IMR-90 (cell line): ENCODE data around the gene PIAS3. TPM values are rescaled to one million over a fixed set of nuclear protein-coding genes. Genes with fewer than 3 reads are reported as not detected.
"Not testable (repeated sequence)": the region's sequence is repeated elsewhere in the genome, so short reads cannot be mapped to it uniquely, and the experiment has no call there.

Experiments used
- ATAC-seq: fragments of 200-7000 bp; cut with Tn5 transposase; 2 replicates; pipeline ENCODE4 v1.9.1; 2020; ENCODE audit warnings: low read depth, mild to moderate bottlenecking, moderate library complexity
- BruUV-seq: library from RNA; stranded (reverse); fragments of 400-500 nt; replicated peaks from 2 replicates; lab custom pipeline; 2021; lab: Mats Ljungman, UMichigan
- CTCF ChIA-PET: fragments of 300-600 bp; formaldehyde crosslinking; extraction: SDS; loops from one replicate; lab custom pipeline; 2021; ENCODE audit warnings: antibody characterized with exemption; lab: Yijun Ruan, JAX
- POLR2A ChIA-PET: fragments of 300-600 bp; sonication (Branson Sonifier 250); formaldehyde crosslinking; loops from one replicate; lab custom pipeline; 2022; ENCODE audit warnings: antibody characterized with exemption; ENCODE audit not compliant: unreplicated experiment; lab: Charles Lee
- DNase-seq: peaks from one replicate; pipeline ENCODE4 v3.0.0; 2013
- H2AFZ ChIP-seq: replicated peaks from 2 replicates; pipeline ENCODE3; 2013; ENCODE audit warnings: low read length, mild to moderate bottlenecking; ENCODE audit not compliant: poor library complexity
- H2AK5ac ChIP-seq: 2 replicates; pipeline ENCODE4 v1.6.1; 2013; ENCODE audit warnings: low read depth, low read length, inconsistent platforms
- H2AK9ac ChIP-seq: replicated peaks from 2 replicates; pipeline ENCODE3; 2013; ENCODE audit warnings: mild to moderate bottlenecking, low read depth, low read length, moderate library complexity; ENCODE audit not compliant: poor library complexity
- H2BK120ac ChIP-seq: 2 replicates; pipeline ENCODE4 v1.6.1; 2013; ENCODE audit warnings: low read depth, low read length, inconsistent platforms
- H2BK15ac ChIP-seq: 3 replicates; pipeline ENCODE4 v1.6.1; 2013; ENCODE audit warnings: low read depth, low read length, inconsistent platforms
- H2BK20ac ChIP-seq: 2 replicates; pipeline ENCODE4 v1.6.1; 2013; ENCODE audit warnings: low read depth, mild to moderate bottlenecking, inconsistent platforms, low read length, moderate library complexity
- H2BK5ac ChIP-seq: 2 replicates; pipeline ENCODE4 v1.6.1; 2013; ENCODE audit warnings: mild to moderate bottlenecking, low read depth, low read length, inconsistent platforms; ENCODE audit not compliant: poor library complexity, severe bottlenecking
- H3K14ac ChIP-seq: replicated peaks from 2 replicates; pipeline ENCODE4 v1.6.1; 2013; ENCODE audit warnings: low read depth, low read length, inconsistent platforms
- H3K18ac ChIP-seq: 2 replicates; pipeline ENCODE4 v1.6.1; 2013; ENCODE audit warnings: low read depth, low read length, control low read depth
- H3K23ac ChIP-seq: 2 replicates; pipeline ENCODE4 v1.6.1; 2013; ENCODE audit warnings: low read depth, low read length, inconsistent platforms
- H3K27ac ChIP-seq: 2 replicates; pipeline ENCODE4 v1.5.1; 2013; ENCODE audit warnings: mild to moderate bottlenecking, control low read depth, low read length; ENCODE audit not compliant: insufficient read depth
- H3K27me3 ChIP-seq: 2 replicates; pipeline ENCODE4 v1.6.1; 2013; ENCODE audit warnings: low read length; ENCODE audit not compliant: control insufficient read depth, insufficient read depth
- H3K36me3 ChIP-seq: 2 replicates; pipeline ENCODE4 v1.6.1; 2013; ENCODE audit warnings: low read length, mixed read lengths; ENCODE audit not compliant: control insufficient read depth, insufficient read depth
- H3K4ac ChIP-seq: 2 replicates; pipeline ENCODE4 v1.6.1; 2013; ENCODE audit warnings: low read depth, low read length, inconsistent platforms
- H3K4me1 ChIP-seq: 2 replicates; pipeline ENCODE4 v1.6.1; 2013; ENCODE audit warnings: low read length, mixed read lengths; ENCODE audit not compliant: control insufficient read depth, insufficient read depth
- H3K4me2 ChIP-seq: 2 replicates; pipeline ENCODE4 v1.6.1; 2013; ENCODE audit warnings: low read depth, mild to moderate bottlenecking, control low read depth, low read length, moderate library complexity
- H3K4me3 ChIP-seq: 2 replicates; pipeline ENCODE4 v1.5.1; 2013; ENCODE audit warnings: low read depth, mild to moderate bottlenecking, control low read depth, low read length, moderate library complexity; ENCODE audit not compliant: insufficient read depth
- H3K56ac ChIP-seq: 2 replicates; pipeline ENCODE4 v1.6.1; 2013; ENCODE audit warnings: low read length, inconsistent platforms; ENCODE audit not compliant: insufficient read depth; ENCODE audit errors: extremely low read depth
- H3K79me1 ChIP-seq, 2 experiments: 2 replicates each; pipeline ENCODE4 v1.6.1; 2013; ENCODE audit warnings: low read length in 2 of 2, inconsistent platforms in 1 of 2, low read depth in 1 of 2
- H3K9ac ChIP-seq: 2 replicates; pipeline ENCODE4 v1.6.1; 2013; ENCODE audit warnings: low read depth, low read length, control low read depth
- H3K9me1 ChIP-seq: 2 replicates; pipeline ENCODE4 v1.6.1; 2013; ENCODE audit warnings: low read length, inconsistent platforms; ENCODE audit not compliant: insufficient read depth
- H3K9me3 ChIP-seq: 2 replicates; pipeline ENCODE4 v1.6.1; 2013; ENCODE audit warnings: low read length; ENCODE audit not compliant: control insufficient read depth, insufficient read depth
- H4K20me1 ChIP-seq: 2 replicates; pipeline ENCODE4 v1.6.1; 2013; ENCODE audit warnings: low read length, inconsistent platforms; ENCODE audit not compliant: insufficient read depth
- H4K5ac ChIP-seq: 2 replicates; pipeline ENCODE4 v1.6.1; 2013; ENCODE audit warnings: mild to moderate bottlenecking, low read depth, low read length, control low read depth
- H4K8ac ChIP-seq, 2 experiments: 2 replicates each; pipeline ENCODE4 v1.6.1; 2013; ENCODE audit warnings: low read depth in 2 of 2, low read length in 2 of 2, control low read depth in 1 of 2, inconsistent platforms in 1 of 2
- H4K91ac ChIP-seq: 2 replicates; pipeline ENCODE4 v1.6.1; 2013; ENCODE audit warnings: low read depth, low read length, inconsistent platforms; ENCODE audit not compliant: insufficient read depth
- WGBS, 2 experiments: methylation state at CpG; one replicate each; pipeline versions ENCODE4 v1.1.5 to v1.1.7; 2013; ENCODE audit warnings: missing lambda C conversion rate in 2 of 2; ENCODE audit not compliant: insufficient read length in 1 of 2; ENCODE audit errors: extremely low coverage in 2 of 2; 5-methylcytosine and 5-hydroxymethylcytosine counted together
- dilution Hi-C: fragments of 300-500 bp; cut with HindIII; formaldehyde crosslinking; loops from one replicate; pipeline ENCODE4 v1.14.3; 2018; ENCODE audit warnings: low sequenced_read_pairs; ENCODE audit not compliant: unreplicated experiment
- in situ Hi-C: fragments of 300-500 bp; cut with MboI; formaldehyde crosslinking; loops from 3 replicates; pipeline ENCODE4 v1.14.3; 2019; ENCODE audit warnings: low sequenced_read_pairs, inconsistent platforms, mixed read lengths
- intact Hi-C: fragments of 100-400 bp; cut with micrococcal nuclease; formaldehyde crosslinking; loops from 2 replicates; pipeline ENCODE4 v1.10.0; 2022
- polyA plus RNA-seq, 3 experiments: library from polyadenylated mRNA; depleted of rRNA; stranded (reverse); fragments of >200 nt; gene quantifications; 2 replicates each; pipeline ENCODE4 v1.2.3, GENCODE V29; 2012; ENCODE audit warnings: low replicate concordance in 1 of 3
- total RNA-seq: library from RNA; depleted of rRNA; stranded (reverse); fragments of >200 nt; gene quantifications from 2 replicates; pipeline ENCODE4 v1.2.3, GENCODE V29; 2012

PIAS3 gene
- total and polyA plus RNA-seq, 2 of the 4 experiments (the other 2 are of a cell fraction), result 11.1 to 53.7 TPM

DNA sequence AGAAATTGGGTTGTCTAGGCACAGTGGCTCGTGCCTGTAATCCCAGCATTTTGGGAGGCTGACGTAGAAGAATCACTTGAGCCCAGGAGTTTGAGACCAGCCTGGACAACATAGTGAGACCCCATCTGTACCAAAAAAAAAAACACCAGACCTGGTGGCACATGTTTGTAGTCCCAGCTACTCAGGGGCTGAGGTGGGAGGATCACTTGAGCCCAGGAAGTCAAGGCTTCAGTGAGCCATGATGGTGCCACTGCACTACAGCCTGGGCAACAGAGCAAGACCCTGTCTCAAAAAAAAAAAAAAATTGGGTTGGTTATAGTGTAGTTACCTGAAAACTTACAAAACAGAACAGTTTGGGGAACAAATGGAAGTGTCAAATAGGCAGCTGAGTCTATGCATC is 28.1 kb downstream of the PIAS3 start:
- H2BK5ac ChIP-seq, in situ Hi-C loops, H2AK9ac ChIP-seq, H3K4me3 ChIP-seq, H3K27ac ChIP-seq, H3K14ac ChIP-seq, H4K20me1 ChIP-seq, H3K4ac ChIP-seq, H3K18ac ChIP-seq, H2BK120ac ChIP-seq, POLR2A ChIA-PET, H3K4me1 ChIP-seq, H3K27me3 ChIP-seq, dilution Hi-C loops, H2BK15ac ChIP-seq, H3K56ac ChIP-seq, H2AFZ ChIP-seq, H2BK20ac ChIP-seq, ATAC-seq, intact Hi-C loops, H3K9me1 ChIP-seq, H2AK5ac ChIP-seq, H3K4me2 ChIP-seq, H4K8ac ChIP-seq, BruUV-seq, H3K9me3 ChIP-seq, H3K23ac ChIP-seq, H4K5ac ChIP-seq, H4K91ac ChIP-seq, DNase-seq, CTCF ChIA-PET, H3K9ac ChIP-seq: not testable (repeated sequence)
- Histone ChIP-seq H3K36me3 (peaks cover 53% of the 10 kb centered on the region), H3K79me1 (peaks cover 21 to 47% of the 10 kb centered on the region in 2 experiments)
- no CpG with 5 or more reads among the region's 2 CpGs for WGBS, 2 experiments
